ENCODE results near the gene CISD1. TPM values are rescaled to one million over a fixed set of nuclear protein-coding genes. Genes with fewer than 3 reads are reported as not detected.

CISD1 gene
- total RNA-seq, 1 donor from 2014 or later, result 18.0 TPM

DNA sequence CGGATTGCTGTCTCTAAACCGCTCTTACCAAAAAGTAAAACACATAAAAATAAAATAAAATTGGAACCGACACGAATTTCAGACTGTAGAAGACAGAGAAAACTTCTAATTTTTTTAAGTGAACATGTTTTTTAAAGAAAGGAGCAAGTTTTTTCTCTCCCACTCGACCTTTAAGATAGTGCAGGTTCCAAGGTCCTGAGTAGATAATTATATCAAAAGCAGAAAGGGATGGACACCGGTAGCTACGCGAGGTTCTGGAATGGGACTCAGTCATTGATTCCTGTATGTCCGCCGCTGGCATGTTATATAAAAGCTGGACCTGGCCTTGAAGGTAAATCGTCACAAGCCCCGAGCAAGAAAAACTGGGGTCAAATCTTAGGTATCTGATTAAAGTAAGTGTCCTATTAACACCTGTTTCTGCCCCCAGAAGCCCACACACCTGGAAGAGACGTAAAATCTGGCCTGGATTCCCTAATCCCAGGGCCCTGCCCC lies 462 bp upstream of the CISD1 start:
- intact Hi-C loops (cut with DNase I), result loop anchor here (2.0 to 10.0 kb wide), 5 partner anchors 69 to 1639 kb away; partner anchors contain the start of genes CCDC6, TFAM and UBE2D1
- peak overlapping the region; percentile 84 to 87 for H3K4me3 ChIP-seq
- no peak for DNase-seq (ENCODE audit: low spot score in 2 of 2)
- H3K4me1 ChIP-seq, result peaks cover 0 to 7% of the 10 kb centered on the region in 2 donors
- no peaks in the 10 kb centered on the region for H3K36me3 ChIP-seq
- H3K27ac ChIP-seq, result peak overlapping the region; percentile 96
- no peaks in the 10 kb centered on the region for H3K9me3 ChIP-seq
- TF ChIP-seq, protein P1, sequence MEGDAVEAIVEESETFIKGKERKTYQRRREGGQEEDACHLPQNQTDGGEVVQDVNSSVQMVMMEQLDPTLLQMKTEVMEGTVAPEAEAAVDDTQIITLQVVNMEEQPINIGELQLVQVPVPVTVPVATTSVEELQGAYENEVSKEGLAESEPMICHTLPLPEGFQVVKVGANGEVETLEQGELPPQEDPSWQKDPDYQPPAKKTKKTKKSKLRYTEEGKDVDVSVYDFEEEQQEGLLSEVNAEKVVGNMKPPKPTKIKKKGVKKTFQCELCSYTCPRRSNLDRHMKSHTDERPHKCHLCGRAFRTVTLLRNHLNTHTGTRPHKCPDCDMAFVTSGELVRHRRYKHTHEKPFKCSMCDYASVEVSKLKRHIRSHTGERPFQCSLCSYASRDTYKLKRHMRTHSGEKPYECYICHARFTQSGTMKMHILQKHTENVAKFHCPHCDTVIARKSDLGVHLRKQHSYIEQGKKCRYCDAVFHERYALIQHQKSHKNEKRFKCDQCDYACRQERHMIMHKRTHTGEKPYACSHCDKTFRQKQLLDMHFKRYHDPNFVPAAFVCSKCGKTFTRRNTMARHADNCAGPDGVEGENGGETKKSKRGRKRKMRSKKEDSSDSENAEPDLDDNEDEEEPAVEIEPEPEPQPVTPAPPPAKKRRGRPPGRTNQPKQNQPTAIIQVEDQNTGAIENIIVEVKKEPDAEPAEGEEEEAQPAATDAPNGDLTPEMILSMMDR (IDR thresholded peaks at IDR 0.05), result no peak
- H3K27me3 ChIP-seq, result no peaks in the 10 kb centered on the region

DNA sequence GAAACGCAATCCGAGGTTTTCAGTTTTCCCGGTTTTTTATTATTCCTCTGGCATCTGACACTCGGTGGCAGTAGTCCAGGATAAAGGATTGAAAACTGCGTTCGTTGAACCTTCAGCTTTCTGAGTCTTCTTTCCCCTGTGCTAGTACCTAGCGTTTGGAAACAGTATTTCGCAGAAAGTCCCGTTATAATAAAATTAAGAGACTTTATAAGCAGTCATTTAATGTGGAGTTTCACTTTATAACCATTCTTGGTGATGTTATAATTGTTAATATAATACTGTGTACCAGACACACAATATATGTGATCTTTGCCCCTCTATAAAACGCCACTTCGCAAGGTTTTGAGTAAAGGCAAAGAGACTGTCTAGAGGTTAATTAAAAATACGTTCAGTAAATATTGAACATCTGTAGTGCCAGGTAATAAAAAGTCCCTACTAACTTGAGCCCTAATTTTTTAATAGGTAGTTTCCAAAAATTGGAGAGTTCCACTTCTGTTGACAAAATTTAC lies 874 bp downstream of the CISD1 start:
- no peaks in the 10 kb centered on the region for H3K27me3 ChIP-seq
- no peaks in the 10 kb centered on the region for H3K36me3 ChIP-seq
- H3K27ac ChIP-seq, result peak overlapping the region; percentile 96
- peaks cover 0 to 10% of the 10 kb centered on the region in 2 donors for H3K4me1 ChIP-seq
- TF ChIP-seq, protein P1 (IDR thresholded peaks at IDR 0.05), result no peak
- no peak for DNase-seq (ENCODE audit: low spot score in 2 of 2)
- no peaks in the 10 kb centered on the region for H3K9me3 ChIP-seq
- intact Hi-C loops (cut with DNase I), result loop anchor here (2.0 to 10.0 kb wide), 5 partner anchors 67 to 1637 kb away; partner anchors contain the start of genes CCDC6, TFAM and UBE2D1
- H3K4me3 ChIP-seq, result peak overlapping the region; percentile 84 to 87

DNA sequence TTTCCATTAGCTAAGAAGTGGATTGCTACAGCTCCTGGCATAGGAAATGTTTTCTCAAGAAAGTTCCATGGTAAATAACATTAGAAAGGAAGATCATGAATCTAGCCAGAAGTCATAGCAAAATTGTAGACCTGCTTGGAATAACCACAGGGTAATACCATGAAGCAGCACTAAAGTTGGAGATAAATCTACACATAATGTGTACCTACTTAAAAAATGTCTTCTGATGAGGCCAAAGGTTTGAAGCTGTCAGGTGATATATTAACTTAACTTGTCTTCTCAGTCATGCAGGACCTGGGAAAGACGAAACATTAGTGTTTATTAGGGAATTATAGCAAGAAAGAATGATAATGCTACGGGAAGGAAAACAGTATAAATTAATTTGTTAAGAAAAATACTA lies 6.3 kb downstream of the CISD1 start:
- no peak for DNase-seq (ENCODE audit: low spot score in 2 of 2)
- Histone ChIP-seq H3K4me3 (no peak overlapping the region), H3K27me3 (no peaks in the 10 kb centered on the region), H3K27ac (no peak overlapping the region), H3K9me3 (no peaks in the 10 kb centered on the region), H3K36me3 (peaks cover 0 to 13% of the 10 kb centered on the region in 2 donors), H3K4me1 (peaks cover 0 to 3% of the 10 kb centered on the region in 2 donors)
- TF ChIP-seq, protein P1 (IDR thresholded peaks at IDR 0.05), result no peak
- intact Hi-C loops (cut with DNase I), result no loop called here

GRCh38 chr10:58275908-58276307 lies 6.9 kb downstream of the CISD1 start:
- intact Hi-C loops (cut with DNase I), result no loop called here
- Histone ChIP-seq H3K27ac (no peak overlapping the region), H3K9me3 (no peaks in the 10 kb centered on the region), H3K4me3 (no peak overlapping the region), H3K36me3 (peaks cover 0 to 13% of the 10 kb centered on the region in 2 donors), H3K4me1 (peaks cover 0 to 3% of the 10 kb centered on the region in 2 donors), H3K27me3 (no peaks in the 10 kb centered on the region)
- DNase-seq (ENCODE audit: low spot score in 2 of 2), result no peak
- TF ChIP-seq, protein P1 (IDR thresholded peaks at IDR 0.05), result no peak

GRCh38 chr10:58278274-58278961 lies 9.5 kb downstream of the CISD1 start:
- Histone ChIP-seq H3K9me3 (no peaks in the 10 kb centered on the region), H3K4me3 (no peak overlapping the region), H3K4me1 (peaks cover 0 to 3% of the 10 kb centered on the region in 2 donors), H3K27me3 (no peaks in the 10 kb centered on the region), H3K27ac (no peak overlapping the region), H3K36me3 (peaks cover 0 to 13% of the 10 kb centered on the region in 2 donors)
- TF ChIP-seq, protein P1 (IDR thresholded peaks at IDR 0.05), result no peak
- DNase-seq (ENCODE audit: low spot score in 2 of 2), result no peak
- intact Hi-C loops (cut with DNase I), result no loop called here

All from ascending aorta (tissue), 2 donors.